Smooth muscle cell (in vitro differentiated cells): ENCODE results near the gene KY. TPM values are rescaled to one million over a fixed set of nuclear protein-coding genes. Genes with fewer than 3 reads are reported as not detected.

Experiments
- DNase-seq: peaks from one replicate; lab custom pipeline; 2025; ENCODE audit not compliant: unreplicated experiment; lab: John Stamatoyannopoulos, UW
- H2AFZ ChIP-seq: fragments of 200-600 bp; sonication (generic); 2 replicates; pipeline ENCODE4 v1.6.0; 2016; ENCODE audit warnings: antibody characterized with exemption, low read depth, mild to moderate bottlenecking
- H3F3A ChIP-seq: fragments of 200-600 bp; sonication (generic); 2 replicates; pipeline ENCODE4 v1.6.0; 2017; ENCODE audit warnings: antibody characterized with exemption, low read depth
- H3K27ac ChIP-seq: fragments of 200-600 bp; sonication (generic); 2 replicates; pipeline ENCODE4 v1.5.1; 2016; ENCODE audit warnings: low read depth, mild to moderate bottlenecking
- H3K27me3 ChIP-seq: fragments of 200-600 bp; sonication (generic); 2 replicates; pipeline ENCODE4 v1.6.1; 2016; ENCODE audit warnings: low read depth, mild to moderate bottlenecking
- H3K36me3 ChIP-seq: fragments of 200-600 bp; sonication (generic); 2 replicates; pipeline ENCODE4 v1.5.1; 2016; ENCODE audit warnings: low read depth
- H3K4me1 ChIP-seq: fragments of 200-600 bp; sonication (generic); 2 replicates; pipeline ENCODE4 v1.5.1; 2016; ENCODE audit warnings: low read depth
- H3K4me2 ChIP-seq: fragments of 200-600 bp; sonication (generic); 2 replicates; pipeline ENCODE4 v1.6.0; 2016; ENCODE audit warnings: mild to moderate bottlenecking
- H3K4me3 ChIP-seq: fragments of 200-600 bp; sonication (generic); 2 replicates; pipeline ENCODE4 v1.5.1; 2016; ENCODE audit warnings: mild to moderate bottlenecking
- H3K79me2 ChIP-seq: fragments of 200-600 bp; sonication (generic); 2 replicates; pipeline ENCODE4 v1.6.0; 2016; ENCODE audit warnings: low read depth, mild to moderate bottlenecking
- H3K9ac ChIP-seq: fragments of 200-600 bp; sonication (generic); 2 replicates; pipeline ENCODE4 v1.6.0; 2016; ENCODE audit warnings: low read depth
- H3K9me3 ChIP-seq: fragments of 200-600 bp; sonication (generic); replicated peaks from 2 replicates; pipeline ENCODE4 v1.5.1; 2016; ENCODE audit warnings: low read depth
- H4K20me1 ChIP-seq: fragments of 200-600 bp; sonication (generic); 2 replicates; pipeline ENCODE4 v1.6.0; 2016; ENCODE audit warnings: low read depth
- CTCF ChIP-seq: fragments of 200-600 bp; sonication (generic); IDR thresholded peaks from 2 replicates; pipeline ENCODE4 v1.5.1; 2017; ENCODE audit warnings: borderline replicate concordance, mild to moderate bottlenecking, antibody characterized with exemption; ENCODE audit not compliant: insufficient read depth, poor library complexity, severe bottlenecking
- WGBS: methylation state at CpG from one replicate; pipeline ENCODE4 v1.1.7; 2016; ENCODE audit warnings: low lambda C conversion rate; 5-methylcytosine and 5-hydroxymethylcytosine counted together
- polyA plus RNA-seq: library from polyadenylated mRNA; unstranded; fragments of >200 nt; fragmentation: Nextera tagmentation; extraction: Ambion mirVana; gene quantifications from 2 replicates; pipeline ENCODE4 v1.2.1, GENCODE V29; 2016
- total RNA-seq: library from RNA; depleted of rRNA; stranded (reverse); fragments of >200 nt; gene quantifications from 2 replicates; pipeline ENCODE4 v1.2.3, GENCODE V29; 2014

Gene KY
- total RNA-seq (0.09 TPM in 2 replicates), polyA plus RNA-seq (0.07 and 0.08 TPM in 2 replicates)

GRCh38 chr3:134650431-134651346 lies at the start of gene KY:
TSS of gene KY (minus strand) at chr3:134651022. CDS start at chr3:134650960, 62 bp downstream.
- H3K4me1 ChIP-seq = peaks cover 8% of the 10 kb centered on the region
- no peaks in the 10 kb centered on the region for H3F3A ChIP-seq
- H3K79me2 ChIP-seq = no peaks in the 10 kb centered on the region
- H3K27ac ChIP-seq = no peak within 1 kb of the TSS
- H3K4me3 ChIP-seq = peak within 1 kb of the TSS; percentile 52
- peaks cover 69% of the 10 kb centered on the region for H3K27me3 ChIP-seq
- H3K9me3 ChIP-seq = no peaks in the 10 kb centered on the region
- peak within 1 kb of the TSS; percentile 91 for H3K4me2 ChIP-seq
- no peaks in the 10 kb centered on the region for H3K36me3 ChIP-seq
- H4K20me1 ChIP-seq = no peaks in the 10 kb centered on the region
- WGBS = 7% methylated on average over 76 of the region's 77 CpGs
- H2AFZ ChIP-seq = peak within 1 kb of the TSS; percentile 61
- no peak within 1 kb of the TSS for H3K9ac ChIP-seq
- TF ChIP-seq CTCF = no peak
- DNase-seq = peak; percentile 23

- Histone ChIP-seq H4K20me1 (no peaks in the 10 kb centered on the region), H3K9me3 (no peaks in the 10 kb centered on the region), H3K4me1 (peaks cover 5% of the 10 kb centered on the region), H3K27ac (no peak overlapping the region), H2AFZ (no peak overlapping the region), H3K4me2 (no peak overlapping the region), H3K9ac (no peak overlapping the region), H3K27me3 (no peaks in the 10 kb centered on the region), H3K36me3 (no peaks in the 10 kb centered on the region), H3K4me3 (no peak overlapping the region), H3F3A (no peaks in the 10 kb centered on the region), H3K79me2 (no peaks in the 10 kb centered on the region)
- DNase-seq = no peak
- 81% methylated on average over 3 of the region's 3 CpGs for WGBS
- TF ChIP-seq CTCF = no peak
Measured at GRCh38 chr3:134699721-134700120, 48.9 kb upstream of the KY start.

GRCh38 chr3:134699141-134699711 lies 48.4 kb upstream of the KY start:
- Histone ChIP-seq H3K9ac (no peak overlapping the region), H3K36me3 (no peaks in the 10 kb centered on the region), H3K79me2 (no peaks in the 10 kb centered on the region), H3F3A (no peaks in the 10 kb centered on the region), H3K27me3 (no peaks in the 10 kb centered on the region), H3K4me1 (peaks cover 9% of the 10 kb centered on the region), H3K27ac (no peak overlapping the region), H4K20me1 (no peaks in the 10 kb centered on the region), H3K9me3 (no peaks in the 10 kb centered on the region), H3K4me2 (no peak overlapping the region), H2AFZ (no peak overlapping the region), H3K4me3 (no peak overlapping the region)
- TF ChIP-seq CTCF = no peak
- whole genome bisulfite sequencing = 85% methylated on average over 8 of the region's 8 CpGs
- DNase-seq = no peak
